ENCODE data around the gene TNS3. TPM values are rescaled to one million over a fixed set of nuclear protein-coding genes. Genes with fewer than 3 reads are reported as not detected.

Gene TNS3
- total RNA-seq, 1 experiment from 2014 or later = 143 TPM

GRCh38 chr7:47336472-47337425 is 245.2 kb downstream of the TNS3 start:
- Histone ChIP-seq H3K79me2 (ENCODE audit: low read depth) (no peaks in the 10 kb centered on the region; the same call in 1 of the 2 replicates), H3K9me3 (ENCODE audit: insufficient read depth, low read depth) (no peaks in the 10 kb centered on the region), H3K27me3 (ENCODE audit: insufficient read depth, low read depth) (no peaks in the 10 kb centered on the region), H3K4me1 (replicated peaks; ENCODE audit: insufficient read depth) (no peaks in the 10 kb centered on the region), H3K36me3 (ENCODE audit: low read depth) (peaks cover 68% of the 10 kb centered on the region), H3K27ac (no peak overlapping the region), H3K9me2 (ENCODE audit: insufficient read depth) (no peaks in the 10 kb centered on the region), H4K20me1 (ENCODE audit: insufficient read depth) (peaks cover 54% of the 10 kb centered on the region), H3F3A (ENCODE audit: insufficient read depth, low read depth) (peaks cover 62% of the 10 kb centered on the region), H3K4me2 (no peak overlapping the region), H2AFZ (no peak overlapping the region), H3K4me3 (no peak overlapping the region)
- BruUV-seq (replicated peaks) = no TSS peak
- ChIA-PET POLR2A (ENCODE audit: unreplicated experiment) (interaction anchor here (0.5 to 0.6 kb wide), 2 partner anchors 87 to 548 kb away, joined by 17 to 24 read pairs; no protein-coding TSS in a partner anchor), CTCF (no interaction called here)
- no peak for DNase-seq
- no peak for TF ChIP-seq CTCF (conservative IDR thresholded peaks at IDR 0.05)
- no peak for TF ChIP-seq EZH2 (IDR thresholded peaks at IDR 0.05; ENCODE audit: low read depth)
- intact Hi-C loops (cut with micrococcal nuclease; ENCODE audit: unreplicated experiment) = no loop called here

GRCh38 chr7:47335557-47336471 is 246.1 kb downstream of the TNS3 start:
- no peak for DNase-seq
- POLR2A ChIA-PET (ENCODE audit: unreplicated experiment) = interaction anchor here (0.5 to 0.6 kb wide), 2 partner anchors 86 to 549 kb away, joined by 17 to 24 read pairs; no protein-coding TSS in a partner anchor

More at GRCh38 chr7:47335557-47336471, 246.1 kb downstream of the TNS3 start:
- Histone ChIP-seq H3K4me2 (no peak overlapping the region), H3K27me3 (ENCODE audit: insufficient read depth, low read depth) (no peaks in the 10 kb centered on the region), H4K20me1 (ENCODE audit: insufficient read depth) (peaks cover 63% of the 10 kb centered on the region), H3K79me2 (ENCODE audit: low read depth) (peaks cover 4% of the 10 kb centered on the region), H3K9me2 (ENCODE audit: insufficient read depth) (no peaks in the 10 kb centered on the region), H3K36me3 (ENCODE audit: low read depth) (peaks cover 68% of the 10 kb centered on the region), H3K4me3 (no peak overlapping the region), H3F3A (ENCODE audit: insufficient read depth, low read depth) (peaks cover 55% of the 10 kb centered on the region), H3K9me3 (ENCODE audit: insufficient read depth, low read depth) (no peaks in the 10 kb centered on the region), H2AFZ (no peak overlapping the region), H3K27ac (no peak overlapping the region), H3K4me1 (replicated peaks; ENCODE audit: insufficient read depth) (no peaks in the 10 kb centered on the region)
- CTCF ChIA-PET = no interaction called here
- BruUV-seq (replicated peaks) = no TSS peak
- no peak for TF ChIP-seq EZH2 (IDR thresholded peaks at IDR 0.05; ENCODE audit: low read depth)
- no peak for TF ChIP-seq CTCF (conservative IDR thresholded peaks at IDR 0.05)
- intact Hi-C loops (cut with micrococcal nuclease; ENCODE audit: unreplicated experiment) = no loop called here
